ENCODE results near the gene SERINC2. TPM values are rescaled to one million over a fixed set of nuclear protein-coding genes. Genes with fewer than 3 reads are reported as not detected.
"Not testable (repeated sequence)": the region's sequence is repeated elsewhere in the genome, so short reads cannot be mapped to it uniquely, and the experiment has no call there.

SERINC2 gene
- total RNA-seq, 8 experiments from 2014 or later = 1.4 to 18.8 (median 10.0) TPM

- ATAC-seq (replicated peaks in 6 of 8) = no peak
- no peak overlapping the region for H3K27ac ChIP-seq
- 86 to 100% (median 100%) methylated on average over 1 of the region's 1 CpG; no CpG with 5 or more reads in 2 of the 10 experiments for WGBS, 10 experiments
- no peak overlapping the region for H3K4me3 ChIP-seq
- no peaks in the 10 kb centered on the region for H3K4me1 ChIP-seq (replicated peaks in 1 of 2)
- in situ Hi-C loops (cut with MboI; ENCODE audit: low pct_unique_long_range_greater_than_20kb in 2 of 9, low sequenced_read_pairs in 9 of 9, unreplicated experiment in 9 of 9) = no loop called here
These were observed 30.7 kb downstream of the SERINC2 start for GRCh38 chr1:31443673-31444072.

- in situ Hi-C loops (cut with MboI; ENCODE audit: low pct_unique_long_range_greater_than_20kb in 2 of 9, low sequenced_read_pairs in 9 of 9, unreplicated experiment in 9 of 9) = no loop called here
- H3K27ac ChIP-seq = no peak overlapping the region
- no peak for ATAC-seq (replicated peaks in 6 of 8)
- 24 to 92% (median 74%) methylated on average over 1 to 6 of the region's 8 CpGs; no CpG with 5 or more reads in 1 of the 10 experiments for WGBS, 10 experiments
- no peak overlapping the region for H3K4me3 ChIP-seq
- H3K4me1 ChIP-seq (replicated peaks in 1 of 2) = no peaks in the 10 kb centered on the region
These were observed 31.9 kb downstream of the SERINC2 start for GRCh38 chr1:31444725-31445448.

- no peak for ATAC-seq (replicated peaks in 6 of 8)
- in situ Hi-C loops (cut with MboI; ENCODE audit: low pct_unique_long_range_greater_than_20kb in 2 of 9, low sequenced_read_pairs in 9 of 9, unreplicated experiment in 9 of 9) = no loop called here
- WGBS, 10 experiments = 43 to 93% (median 88%) methylated on average over 3 of the region's 3 CpGs; no CpG with 5 or more reads in 2 of the 10 experiments
These were observed 32.9 kb downstream of the SERINC2 start for GRCh38 chr1:31445951-31446350.

GRCh38 chr1:31447210-31447609 is 34.2 kb downstream of the SERINC2 start:
- WGBS, 10 experiments = 6 to 74% (median 66%) methylated on average over 1 to 9 of the region's 9 CpGs
- no peak overlapping the region for H3K4me3 ChIP-seq
- ATAC-seq (replicated peaks in 6 of 8) = no peak
- no peaks in the 10 kb centered on the region for H3K4me1 ChIP-seq (replicated peaks in 1 of 2)
- in situ Hi-C loops (cut with MboI; ENCODE audit: low pct_unique_long_range_greater_than_20kb in 2 of 9, low sequenced_read_pairs in 9 of 9, unreplicated experiment in 9 of 9) = no loop called here
- no peak overlapping the region for H3K27ac ChIP-seq

More at GRCh38 chr1:31445951-31446350, 32.9 kb downstream of the SERINC2 start:
- H3K27ac ChIP-seq = no peak overlapping the region
- H3K4me1 ChIP-seq (replicated peaks in 1 of 2) = no peaks in the 10 kb centered on the region
- no peak overlapping the region for H3K4me3 ChIP-seq

GRCh38 chr1:31453384-31454079 is 40.5 kb downstream of the SERINC2 start:
- no peak overlapping the region for H3K27ac ChIP-seq
- no peak for ATAC-seq (replicated peaks in 6 of 8)
- 0 to 96% (median 58%) methylated on average over 2 to 8 of the region's 8 CpGs for WGBS, 10 experiments
- no peaks in the 10 kb centered on the region for H3K4me1 ChIP-seq (replicated peaks in 1 of 2)
- in situ Hi-C loops (cut with MboI; ENCODE audit: low pct_unique_long_range_greater_than_20kb in 2 of 9, low sequenced_read_pairs in 9 of 9, unreplicated experiment in 9 of 9) = no loop called here
- no peak overlapping the region for H3K4me3 ChIP-seq

GRCh38 chr1:31458287-31458896 is 45.4 kb downstream of the SERINC2 start:
- no peak for ATAC-seq (replicated peaks in 6 of 8)
- no peak overlapping the region for H3K4me3 ChIP-seq
- no peak overlapping the region for H3K27ac ChIP-seq
- 47 to 79% (median 69%) methylated on average over 2 to 5 of the region's 5 CpGs for WGBS, 10 experiments
- no peaks in the 10 kb centered on the region for H3K4me1 ChIP-seq (replicated peaks in 1 of 2)
- in situ Hi-C loops (cut with MboI; ENCODE audit: low pct_unique_long_range_greater_than_20kb in 2 of 9, low sequenced_read_pairs in 9 of 9, unreplicated experiment in 9 of 9) = no loop called here

- no peak overlapping the region for H3K4me3 ChIP-seq
- 6 to 100% (median 55%) methylated on average over 1 to 6 of the region's 6 CpGs for WGBS, 10 experiments
- no peaks in the 10 kb centered on the region for H3K4me1 ChIP-seq (replicated peaks in 1 of 2)
- ATAC-seq (replicated peaks in 6 of 8) = peak in 1 of 8 experiments; percentile 50
- in situ Hi-C loops (cut with MboI; ENCODE audit: low pct_unique_long_range_greater_than_20kb in 2 of 9, low sequenced_read_pairs in 9 of 9, unreplicated experiment in 9 of 9) = loop anchor here in 1 of 9 experiments (5.0 kb wide), 1 partner anchor 82 kb away; no protein-coding TSS in a partner anchor
- H3K27ac ChIP-seq = no peak overlapping the region
These were observed 47.0 kb downstream of the SERINC2 start for GRCh38 chr1:31460027-31460426.

GRCh38 chr1:31467005-31467674 is 54.1 kb downstream of the SERINC2 start:
- Histone ChIP-seq H3K27ac (no peak overlapping the region), H3K4me1 (replicated peaks in 1 of 2) (no peaks in the 10 kb centered on the region), H3K4me3 (no peak overlapping the region)
- in situ Hi-C loops (cut with MboI; ENCODE audit: low pct_unique_long_range_greater_than_20kb in 2 of 9, low sequenced_read_pairs in 9 of 9, unreplicated experiment in 9 of 9) = no loop called here
- no peak for ATAC-seq (replicated peaks in 6 of 8)
- 38 to 92% (median 72%) methylated on average over 1 to 4 of the region's 4 CpGs for WGBS, 10 experiments

- in situ Hi-C loops (cut with MboI; ENCODE audit: low pct_unique_long_range_greater_than_20kb in 2 of 9, low sequenced_read_pairs in 9 of 9, unreplicated experiment in 9 of 9) = no loop called here
- ATAC-seq (replicated peaks in 6 of 8) = no peak
- Histone ChIP-seq H3K27ac (no peak overlapping the region), H3K4me1 (replicated peaks in 1 of 2) (no peaks in the 10 kb centered on the region), H3K4me3 (no peak overlapping the region)
- WGBS, 10 experiments = 71 to 92% (median 82%) methylated on average over 1 to 11 of the region's 11 CpGs
These were observed 57.8 kb downstream of the SERINC2 start for GRCh38 chr1:31470794-31471315.

GRCh38 chr1:31471452-31472313 is 58.7 kb downstream of the SERINC2 start:
- H3K4me3 ChIP-seq; in situ Hi-C loops (cut with MboI; ENCODE audit: low pct_unique_long_range_greater_than_20kb in 2 of 9, low sequenced_read_pairs in 9 of 9, unreplicated experiment in 9 of 9); H3K27ac ChIP-seq; H3K4me1 ChIP-seq (replicated peaks in 1 of 2): not testable (repeated sequence)
- ATAC-seq (replicated peaks in 6 of 8) = peak in 2 of 8 experiments; percentile 20 to 49
- 64 to 100% (median 80%) methylated on average over 1 to 8 of the region's 8 CpGs; no CpG with 5 or more reads in 1 of the 10 experiments for WGBS, 10 experiments

- H3K27ac ChIP-seq; in situ Hi-C loops (cut with MboI; ENCODE audit: low pct_unique_long_range_greater_than_20kb in 2 of 9, low sequenced_read_pairs in 9 of 9, unreplicated experiment in 9 of 9); H3K4me1 ChIP-seq (replicated peaks in 1 of 2); ATAC-seq (replicated peaks in 6 of 8); H3K4me3 ChIP-seq: not testable (repeated sequence)
- 20 to 92% (median 89%) methylated on average over 1 to 4 of the region's 4 CpGs; no CpG with 5 or more reads in 3 of the 10 experiments for WGBS, 10 experiments
These were observed 59.3 kb downstream of the SERINC2 start for GRCh38 chr1:31472314-31472651.

GRCh38 chr1:31472673-31473072 is 59.7 kb downstream of the SERINC2 start:
- 33 to 100% (median 100%) methylated on average over 1 of the region's 1 CpG; no CpG with 5 or more reads in 3 of the 10 experiments for WGBS, 10 experiments
- in situ Hi-C loops (cut with MboI; ENCODE audit: low pct_unique_long_range_greater_than_20kb in 2 of 9, low sequenced_read_pairs in 9 of 9, unreplicated experiment in 9 of 9) = not testable (repeated sequence)

More at GRCh38 chr1:31472673-31473072, 59.7 kb downstream of the SERINC2 start:
- not testable (repeated sequence) for H3K4me3 ChIP-seq; H3K4me1 ChIP-seq (replicated peaks in 1 of 2); ATAC-seq (replicated peaks in 6 of 8); H3K27ac ChIP-seq

Data from motor neuron (in vitro differentiated cells).